WTC11 (cell line): ENCODE data around the gene TMEM86B.

Experiments
- ATF1 ChIP-seq: sonication (generic); formaldehyde crosslinking; IDR thresholded peaks from 2 replicates; pipeline ENCODE4 v1.8.1; 2023; ENCODE audit warnings: mild to moderate bottlenecking, moderate library complexity, missing genetic modification reagents
- ELF4 ChIP-seq: sonication (generic); formaldehyde crosslinking; IDR thresholded peaks from 2 replicates; pipeline ENCODE4 v1.8.1; 2022; ENCODE audit warnings: low read depth, mild to moderate bottlenecking, moderate library complexity, missing genetic modification reagents
- ESRRA ChIP-seq: sonication (generic); formaldehyde crosslinking; IDR thresholded peaks from 2 replicates; pipeline ENCODE4 v1.8.1; 2022; ENCODE audit warnings: mild to moderate bottlenecking, missing genetic modification reagents, borderline replicate concordance
- HMGA2 ChIP-seq: fragments of 250-450 bp; sonication (Bioruptor Pico); IDR thresholded peaks from 2 replicates; pipeline ENCODE4 v1.4.0; 2021; ENCODE audit warnings: mild to moderate bottlenecking, moderate library complexity
- TF ChIP-seq, protein P1 (sequence below): fragments of 250-450 bp; sonication (Bioruptor Pico); IDR thresholded peaks from 2 replicates; pipeline ENCODE4 v1.8.0; 2021; ENCODE audit warnings: mild to moderate bottlenecking
- TF ChIP-seq, protein P2 (sequence below): sonication (generic); formaldehyde crosslinking; IDR thresholded peaks from 2 replicates; pipeline ENCODE4 v1.8.0; 2022; ENCODE audit warnings: mild to moderate bottlenecking, missing genetic modification reagents
- TF ChIP-seq, protein P3 (sequence below): fragments of 200-600 bp; IDR thresholded peaks from 2 replicates; pipeline ENCODE4 v1.8.0; 2022; ENCODE audit warnings: antibody characterized with exemption
- TF ChIP-seq, protein P4 (sequence below): sonication (generic); formaldehyde crosslinking; conservative IDR thresholded peaks from 2 replicates; pipeline ENCODE4 v1.8.1; 2022; ENCODE audit warnings: mild to moderate bottlenecking, missing genetic modification reagents
- TF ChIP-seq, protein P5 (sequence below): fragments of 250-450 bp; sonication (Bioruptor Pico); IDR thresholded peaks from 2 replicates; pipeline ENCODE4 v2.1.2; 2022; ENCODE audit warnings: mild to moderate bottlenecking, moderate library complexity
- TF ChIP-seq, protein P6 (sequence below): sonication (generic); formaldehyde crosslinking; IDR thresholded peaks from 2 replicates; pipeline ENCODE4 v1.8.0; 2022; ENCODE audit warnings: mild to moderate bottlenecking, missing genetic modification reagents

GRCh38 chr19:55232286-55232602 lies 3.7 kb upstream of the TMEM86B start:
- TF ChIP-seq, protein P1, sequence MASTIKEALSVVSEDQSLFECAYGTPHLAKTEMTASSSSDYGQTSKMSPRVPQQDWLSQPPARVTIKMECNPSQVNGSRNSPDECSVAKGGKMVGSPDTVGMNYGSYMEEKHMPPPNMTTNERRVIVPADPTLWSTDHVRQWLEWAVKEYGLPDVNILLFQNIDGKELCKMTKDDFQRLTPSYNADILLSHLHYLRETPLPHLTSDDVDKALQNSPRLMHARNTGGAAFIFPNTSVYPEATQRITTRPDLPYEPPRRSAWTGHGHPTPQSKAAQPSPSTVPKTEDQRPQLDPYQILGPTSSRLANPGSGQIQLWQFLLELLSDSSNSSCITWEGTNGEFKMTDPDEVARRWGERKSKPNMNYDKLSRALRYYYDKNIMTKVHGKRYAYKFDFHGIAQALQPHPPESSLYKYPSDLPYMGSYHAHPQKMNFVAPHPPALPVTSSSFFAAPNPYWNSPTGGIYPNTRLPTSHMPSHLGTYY (CRISPR knock-in tag), result no peak
- TF ChIP-seq, protein P2, sequence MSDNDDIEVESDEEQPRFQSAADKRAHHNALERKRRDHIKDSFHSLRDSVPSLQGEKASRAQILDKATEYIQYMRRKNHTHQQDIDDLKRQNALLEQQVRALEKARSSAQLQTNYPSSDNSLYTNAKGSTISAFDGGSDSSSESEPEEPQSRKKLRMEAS (CRISPR knock-in tag), result no peak
- TF ChIP-seq ESRRA (CRISPR knock-in tag), result no peak
- TF ChIP-seq, protein P3, sequence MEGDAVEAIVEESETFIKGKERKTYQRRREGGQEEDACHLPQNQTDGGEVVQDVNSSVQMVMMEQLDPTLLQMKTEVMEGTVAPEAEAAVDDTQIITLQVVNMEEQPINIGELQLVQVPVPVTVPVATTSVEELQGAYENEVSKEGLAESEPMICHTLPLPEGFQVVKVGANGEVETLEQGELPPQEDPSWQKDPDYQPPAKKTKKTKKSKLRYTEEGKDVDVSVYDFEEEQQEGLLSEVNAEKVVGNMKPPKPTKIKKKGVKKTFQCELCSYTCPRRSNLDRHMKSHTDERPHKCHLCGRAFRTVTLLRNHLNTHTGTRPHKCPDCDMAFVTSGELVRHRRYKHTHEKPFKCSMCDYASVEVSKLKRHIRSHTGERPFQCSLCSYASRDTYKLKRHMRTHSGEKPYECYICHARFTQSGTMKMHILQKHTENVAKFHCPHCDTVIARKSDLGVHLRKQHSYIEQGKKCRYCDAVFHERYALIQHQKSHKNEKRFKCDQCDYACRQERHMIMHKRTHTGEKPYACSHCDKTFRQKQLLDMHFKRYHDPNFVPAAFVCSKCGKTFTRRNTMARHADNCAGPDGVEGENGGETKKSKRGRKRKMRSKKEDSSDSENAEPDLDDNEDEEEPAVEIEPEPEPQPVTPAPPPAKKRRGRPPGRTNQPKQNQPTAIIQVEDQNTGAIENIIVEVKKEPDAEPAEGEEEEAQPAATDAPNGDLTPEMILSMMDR, result no peak
- TF ChIP-seq, protein P4, sequence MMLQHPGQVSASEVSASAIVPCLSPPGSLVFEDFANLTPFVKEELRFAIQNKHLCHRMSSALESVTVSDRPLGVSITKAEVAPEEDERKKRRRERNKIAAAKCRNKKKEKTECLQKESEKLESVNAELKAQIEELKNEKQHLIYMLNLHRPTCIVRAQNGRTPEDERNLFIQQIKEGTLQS (CRISPR knock-in tag), result no peak
- no peak for TF ChIP-seq ELF4
- TF ChIP-seq ATF1 (CRISPR knock-in tag), result no peak
- TF ChIP-seq, protein P5, sequence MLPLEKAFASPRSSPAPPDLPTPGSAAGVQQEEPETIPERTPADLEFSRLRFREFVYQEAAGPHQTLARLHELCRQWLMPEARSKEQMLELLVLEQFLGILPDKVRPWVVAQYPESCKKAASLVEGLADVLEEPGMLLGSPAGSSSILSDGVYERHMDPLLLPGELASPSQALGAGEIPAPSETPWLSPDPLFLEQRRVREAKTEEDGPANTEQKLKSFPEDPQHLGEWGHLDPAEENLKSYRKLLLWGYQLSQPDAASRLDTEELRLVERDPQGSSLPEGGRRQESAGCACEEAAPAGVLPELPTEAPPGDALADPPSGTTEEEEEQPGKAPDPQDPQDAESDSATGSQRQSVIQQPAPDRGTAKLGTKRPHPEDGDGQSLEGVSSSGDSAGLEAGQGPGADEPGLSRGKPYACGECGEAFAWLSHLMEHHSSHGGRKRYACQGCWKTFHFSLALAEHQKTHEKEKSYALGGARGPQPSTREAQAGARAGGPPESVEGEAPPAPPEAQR, result no peak
- no peak for TF ChIP-seq HMGA2 (CRISPR knock-in tag)
- TF ChIP-seq, protein P6, sequence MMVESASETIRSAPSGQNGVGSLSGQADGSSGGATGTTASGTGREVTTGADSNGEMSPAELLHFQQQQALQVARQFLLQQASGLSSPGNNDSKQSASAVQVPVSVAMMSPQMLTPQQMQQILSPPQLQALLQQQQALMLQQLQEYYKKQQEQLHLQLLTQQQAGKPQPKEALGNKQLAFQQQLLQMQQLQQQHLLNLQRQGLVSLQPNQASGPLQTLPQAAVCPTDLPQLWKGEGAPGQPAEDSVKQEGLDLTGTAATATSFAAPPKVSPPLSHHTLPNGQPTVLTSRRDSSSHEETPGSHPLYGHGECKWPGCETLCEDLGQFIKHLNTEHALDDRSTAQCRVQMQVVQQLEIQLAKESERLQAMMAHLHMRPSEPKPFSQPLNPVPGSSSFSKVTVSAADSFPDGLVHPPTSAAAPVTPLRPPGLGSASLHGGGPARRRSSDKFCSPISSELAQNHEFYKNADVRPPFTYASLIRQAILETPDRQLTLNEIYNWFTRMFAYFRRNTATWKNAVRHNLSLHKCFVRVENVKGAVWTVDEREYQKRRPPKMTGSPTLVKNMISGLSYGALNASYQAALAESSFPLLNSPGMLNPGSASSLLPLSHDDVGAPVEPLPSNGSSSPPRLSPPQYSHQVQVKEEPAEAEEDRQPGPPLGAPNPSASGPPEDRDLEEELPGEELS (CRISPR knock-in tag), result no peak
